Erythroblast (primary cell): ENCODE data around the gene IRF3.

Source experiments
- GATA1 ChIP-seq: IDR thresholded peaks from 2 replicates; pipeline ENCODE4 v1.6.1; 2011; ENCODE audit warnings: low read depth, mild to moderate bottlenecking, control low read depth, low read length, moderate library complexity
- POLR2A ChIP-seq: IDR thresholded peaks from 2 replicates; pipeline ENCODE4 v1.6.1; 2011; ENCODE audit warnings: mild to moderate bottlenecking, low read length

DNA sequence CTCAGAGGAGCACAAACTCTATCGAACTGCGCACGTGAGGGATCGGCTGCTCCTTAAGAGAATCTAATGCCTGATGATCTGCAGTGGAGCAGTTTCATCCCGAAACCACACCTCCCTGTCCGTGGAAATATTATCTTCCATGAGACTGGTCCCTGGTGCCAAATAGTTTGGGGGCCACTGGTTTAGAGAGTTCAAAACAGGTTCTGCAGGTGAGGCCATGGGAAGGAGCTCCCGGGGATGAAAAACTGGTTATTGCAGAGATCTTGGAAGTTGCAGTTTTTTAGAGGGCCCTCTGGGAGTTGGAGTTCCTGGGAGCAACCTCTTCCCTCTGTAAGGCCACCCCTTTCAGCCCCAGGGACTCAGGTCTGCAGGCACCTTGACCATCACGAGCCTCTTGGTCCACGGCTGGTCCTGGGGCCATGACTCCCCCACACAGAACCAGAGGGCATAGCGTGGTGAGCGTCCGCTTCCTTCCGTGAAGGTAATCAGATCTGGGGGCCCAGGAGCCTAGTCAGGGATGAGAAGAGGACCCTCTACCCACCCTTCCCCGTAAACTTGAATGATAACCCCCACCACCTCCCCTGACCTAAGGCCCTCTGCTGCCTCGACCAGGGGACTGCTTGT lies 5.2 kb downstream of the IRF3 start:
- TF ChIP-seq POLR2A = no peak
- no peak for TF ChIP-seq GATA1
